Esophagus squamous epithelium (tissue), 4 donors: ENCODE measurements around the gene ABCC2.

ENCODE experiments used
- CTCF ChIP-seq, 6 experiments: fragments of 450-650 bp in 4 of 6; fragments of 200-600 bp in 2 of 6; sonication (generic) in 2 of 6; IDR thresholded peaks; one replicate each; pipeline ENCODE4 v1.5.1; 2016 to 2019; ENCODE audit warnings: antibody characterized with exemption in 6 of 6, mild to moderate bottlenecking in 4 of 6, moderate library complexity in 4 of 6
- POLR2A ChIP-seq, 4 donors: fragments of 450-650 bp; IDR thresholded peaks; one replicate each; pipeline ENCODE4 v1.6.1; 2017; ENCODE audit warnings: antibody characterized with exemption in 4 of 4, mild to moderate bottlenecking in 4 of 4, moderate library complexity in 3 of 4

DNA sequence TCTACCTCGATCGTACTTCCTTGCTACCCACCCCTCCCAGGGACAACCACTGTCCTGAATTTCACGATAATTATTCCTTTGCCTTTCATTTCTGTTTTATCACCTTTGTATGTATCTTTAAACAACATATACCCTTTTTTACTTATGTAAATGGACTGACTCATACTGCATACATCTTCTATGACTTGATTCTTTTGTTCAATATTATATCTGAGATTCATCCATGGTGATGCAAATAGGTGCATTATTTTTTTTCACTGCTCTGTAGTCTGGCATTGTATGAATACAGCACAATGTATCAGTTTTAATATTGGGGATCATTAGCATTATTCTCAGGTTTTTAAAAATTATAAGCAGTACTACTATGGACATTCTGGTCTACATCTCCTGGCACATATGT is 69.4 kb downstream of the ABCC2 start:
- TF ChIP-seq CTCF (IDR thresholded peaks at IDR 0.05) = no peak
- no peak for TF ChIP-seq POLR2A (IDR thresholded peaks at IDR 0.05)
